H1 (cell line): ENCODE measurements around the gene ZNF837. TPM values are rescaled to one million over a fixed set of nuclear protein-coding genes. Genes with fewer than 3 reads are reported as not detected.

Experiments
- CTCF ChIA-PET: fragments of 300-600 bp; sonication (Branson Sonifier 250); formaldehyde crosslinking; loops from one replicate; lab custom pipeline; 2021; ENCODE audit not compliant: partially characterized antibody; lab: Charles Lee
- POLR2A ChIA-PET: fragments of 300-600 bp; sonication (Branson Sonifier 250); formaldehyde crosslinking; loops from one replicate; lab custom pipeline; 2021; ENCODE audit warnings: inconsistent platforms; ENCODE audit not compliant: partially characterized antibody; lab: Charles Lee
- DNase-seq, 2 experiments: peaks; one replicate each; pipeline versions ENCODE4 v3.0.0 to v3.0.0-alpha.2; 2010 to 2022; ENCODE audit warnings: low spot score in 2 of 2, low read depth in 1 of 2, mixed read lengths in 1 of 2
- FAIRE-seq: peaks from 2 replicates; lab custom pipeline; 2011; peaks lifted over from hg19 to GRCh38; lab: Jason Lieb, UNC
- H2AFZ ChIP-seq: 2 replicates; pipeline ENCODE4 v1.8.1; 2012; ENCODE audit warnings: low read length, inconsistent platforms
- H2AK5ac ChIP-seq: 2 replicates; pipeline ENCODE4 v1.6.1; 2013; ENCODE audit warnings: low read depth, low read length
- H2BK120ac ChIP-seq: replicated peaks from 2 replicates; pipeline ENCODE3; 2013; ENCODE audit warnings: low read depth, low read length, inconsistent platforms
- H2BK12ac ChIP-seq: 2 replicates; pipeline ENCODE4 v1.6.1; 2013; ENCODE audit warnings: low read depth, low read length
- H2BK15ac ChIP-seq: 2 replicates; pipeline ENCODE4 v1.6.1; 2013; ENCODE audit warnings: low read length
- H2BK20ac ChIP-seq: 2 replicates; pipeline ENCODE4 v1.6.1; 2013; ENCODE audit warnings: low read length
- H2BK5ac ChIP-seq: 2 replicates; pipeline ENCODE4 v1.6.1; 2013; ENCODE audit warnings: low read depth, low read length
- H3K14ac ChIP-seq: 2 replicates; pipeline ENCODE4 v1.6.1; 2013; ENCODE audit warnings: inconsistent platforms; ENCODE audit not compliant: insufficient read length
- H3K18ac ChIP-seq: 2 replicates; pipeline ENCODE4 v1.6.1; 2013; ENCODE audit warnings: low read length; ENCODE audit errors: extremely low read depth
- H3K23ac ChIP-seq: 2 replicates; pipeline ENCODE4 v1.6.1; 2013; ENCODE audit warnings: inconsistent platforms; ENCODE audit not compliant: insufficient read length
- H3K23me2 ChIP-seq: 2 replicates; pipeline ENCODE4 v1.6.1; 2013; ENCODE audit warnings: low read depth, low read length
- H3K27ac ChIP-seq: 2 replicates; pipeline ENCODE4 v1.6.1; 2011; ENCODE audit warnings: low read depth, low read length, inconsistent platforms
- H3K27me3 ChIP-seq, 4 experiments: replicated peaks in 1 of 4; 1 replicate in 1 of 4; 2 replicates in 3 of 4; pipeline versions ENCODE4 v1.6.1 to v1.8.1; 2011 to 2013; ENCODE audit warnings: low read length in 3 of 4, mild to moderate bottlenecking in 3 of 4, inconsistent platforms in 2 of 4, mixed read lengths in 2 of 4, moderate library complexity in 1 of 4; ENCODE audit not compliant: control insufficient read depth in 3 of 4, insufficient read depth in 3 of 4; ENCODE audit errors: extremely low read depth in 1 of 4
- H3K36me3 ChIP-seq, 4 experiments: 2 replicates each; pipeline versions ENCODE4 v1.6.1 to v1.8.1; 2011 to 2013; ENCODE audit warnings: mild to moderate bottlenecking in 4 of 4, low read length in 3 of 4, moderate library complexity in 2 of 4, control low read depth in 1 of 4, inconsistent platforms in 1 of 4; ENCODE audit not compliant: insufficient read depth in 4 of 4, control insufficient read depth in 2 of 4
- H3K4ac ChIP-seq: replicated peaks from 2 replicates; pipeline ENCODE3; 2013; ENCODE audit warnings: low read length, low read depth, mixed read lengths, inconsistent platforms; ENCODE audit not compliant: insufficient read length
- H3K4me1 ChIP-seq, 4 experiments: replicated peaks in 1 of 4; 1 replicate in 1 of 4; 2 replicates in 3 of 4; pipeline versions ENCODE4 v1.6.1 to v1.8.1; 2011 to 2013; ENCODE audit warnings: low read length in 3 of 4, inconsistent platforms in 2 of 4, mixed read lengths in 1 of 4; ENCODE audit not compliant: insufficient read depth in 4 of 4, control insufficient read depth in 3 of 4
- H3K4me2 ChIP-seq, 2 experiments: 2 replicates each; pipeline versions ENCODE4 v1.6.1 to v1.8.1; 2011 to 2013; ENCODE audit warnings: low read depth in 2 of 2, low read length in 2 of 2, control low read depth in 1 of 2, inconsistent platforms in 1 of 2, mild to moderate bottlenecking in 1 of 2; ENCODE audit not compliant: insufficient read depth in 1 of 2
- H3K4me3 ChIP-seq, 4 experiments: fragments of 200-600, 300-600 bp in 1 of 4; sonication (generic), shearing (Covaris generic), sonication (Bioruptor Twin) in 1 of 4; 2 replicates each; pipeline versions ENCODE4 v1.5.1 to v1.8.1; 2011 to 2016; ENCODE audit warnings: low read length in 4 of 4, low read depth in 3 of 4, control low read depth in 2 of 4, inconsistent platforms in 2 of 4, mild to moderate bottlenecking in 2 of 4, mixed read lengths in 1 of 4, moderate library complexity in 1 of 4; ENCODE audit not compliant: insufficient read depth in 2 of 4; ENCODE audit errors: extremely low read depth in 1 of 4
- H3K56ac ChIP-seq: replicated peaks from 2 replicates; pipeline ENCODE3; 2013; ENCODE audit warnings: low read depth, mild to moderate bottlenecking, mixed read lengths, low read length, inconsistent platforms; ENCODE audit not compliant: insufficient read length
- H3K79me1 ChIP-seq: 2 replicates; pipeline ENCODE4 v1.6.1; 2013; ENCODE audit warnings: low read depth, low read length, control low read depth
- H3K79me2 ChIP-seq, 2 experiments: 2 replicates each; pipeline versions ENCODE4 v1.6.1 to v1.8.1; 2012 to 2013; ENCODE audit warnings: low read length in 2 of 2, mild to moderate bottlenecking in 2 of 2, inconsistent platforms in 1 of 2; ENCODE audit not compliant: insufficient read depth in 2 of 2, control insufficient read depth in 1 of 2
- H3K9ac ChIP-seq, 4 experiments: replicated peaks in 1 of 4; 1 replicate in 1 of 4; 2 replicates in 3 of 4; pipeline versions ENCODE4 v1.6.1 to v1.8.1; 2011 to 2013; ENCODE audit warnings: low read depth in 3 of 4, low read length in 3 of 4, control low read depth in 2 of 4, mild to moderate bottlenecking in 2 of 4, moderate library complexity in 2 of 4, inconsistent platforms in 1 of 4; ENCODE audit errors: extremely low read depth in 1 of 4
- H3K9me3 ChIP-seq, 2 experiments: 2 replicates each; pipeline versions ENCODE4 v1.6.1 to v1.8.1; 2012 to 2013; ENCODE audit warnings: mild to moderate bottlenecking in 2 of 2, moderate library complexity in 2 of 2, control low read depth in 1 of 2, inconsistent platforms in 1 of 2, low read depth in 1 of 2, low read length in 1 of 2, mixed read lengths in 1 of 2; ENCODE audit not compliant: insufficient read depth in 2 of 2
- H4K20me1 ChIP-seq, 2 experiments: replicated peaks in 1 of 2; 2 replicates each; pipeline versions ENCODE3 to v1.8.1; 2011 to 2013; ENCODE audit warnings: inconsistent platforms in 2 of 2, low read length in 2 of 2, mild to moderate bottlenecking in 1 of 2; ENCODE audit not compliant: insufficient read depth in 2 of 2, control insufficient read depth in 1 of 2
- H4K5ac ChIP-seq: 2 replicates; pipeline ENCODE4 v1.6.1; 2013; ENCODE audit warnings: low read length, low read depth, mixed read lengths, inconsistent platforms; ENCODE audit not compliant: insufficient read length
- H4K8ac ChIP-seq: 2 replicates; pipeline ENCODE4 v1.8.0; 2013; ENCODE audit warnings: mild to moderate bottlenecking, moderate library complexity, low read length, inconsistent platforms; ENCODE audit not compliant: insufficient read depth; ENCODE audit errors: extremely low read depth
- H4K91ac ChIP-seq: replicated peaks from 2 replicates; pipeline ENCODE3; 2013; ENCODE audit warnings: low read length, mixed read lengths, inconsistent platforms; ENCODE audit not compliant: insufficient read length
- BACH1 ChIP-seq: IDR thresholded peaks from 2 replicates; pipeline ENCODE4 v1.6.1; 2012; ENCODE audit warnings: low read length, improper control_type of control experiment
- CREB1 ChIP-seq: IDR thresholded peaks from 2 replicates; pipeline ENCODE4 v1.6.1; 2012; ENCODE audit warnings: inconsistent platforms
- FOSL1 ChIP-seq: IDR thresholded peaks from 2 replicates; pipeline ENCODE4 v1.6.1; 2011; ENCODE audit warnings: mild to moderate bottlenecking, low read depth, low read length, moderate library complexity; ENCODE audit not compliant: insufficient read depth
- NRF1 ChIP-seq: IDR thresholded peaks from 2 replicates; pipeline ENCODE4 v1.6.1; 2011; ENCODE audit warnings: mild to moderate bottlenecking, low read depth, low read length, improper control_type of control experiment
- SIN3A ChIP-seq, 2 experiments: IDR thresholded peaks in 1 of 2; conservative IDR thresholded peaks in 1 of 2; 2 replicates each; pipeline ENCODE4 v1.6.1; 2011 to 2012; ENCODE audit warnings: low read length in 2 of 2, improper control_type of control experiment in 1 of 2, low read depth in 1 of 2, mild to moderate bottlenecking in 1 of 2
- WGBS, 2 experiments: shearing (Covaris generic) in 1 of 2; methylation state at CpG; one replicate each; pipeline versions ENCODE4 v1.1.6 to v1.1.7; 2013 to 2015; ENCODE audit warnings: low lambda C conversion rate in 2 of 2, mixed read lengths in 2 of 2, inconsistent platforms in 1 of 2, low coverage in 1 of 2, missing lambda C conversion rate in 1 of 2; ENCODE audit not compliant: insufficient replicate concordance in 2 of 2, insufficient coverage in 1 of 2, insufficient read length in 1 of 2; ENCODE audit errors: extremely low coverage in 1 of 2, missing lambda C conversion rate in 1 of 2; 5-methylcytosine and 5-hydroxymethylcytosine counted together
- polyA plus RNA-seq, 7 experiments: library from polyadenylated mRNA; depleted of rRNA in 3 of 7; stranded (reverse) in 5 of 7; unstranded in 2 of 7; fragments of >200 nt in 5 of 7; fragments of 200-250 nt in 2 of 7; gene quantifications; 1 replicate in 5 of 7; 2 replicates in 1 of 7; 4 replicates in 1 of 7; pipeline versions ENCODE4 v1.2.1 to v1.2.3, GENCODE V29; 2011 to 2013; ENCODE audit warnings: missing spikeins in 2 of 7, mixed read lengths in 2 of 7
- total RNA-seq: library from RNA; stranded (reverse); fragmentation: NEBNext Ultra II Directional; extraction: Animal tissue kit (Norgen Biotek cat#: 25700); gene quantifications from 2 replicates; pipeline ENCODE4 v1.2.1, GENCODE V29; 2021
- TF ChIP-seq, protein P1 (sequence below): IDR thresholded peaks from 2 replicates; pipeline ENCODE4 v1.6.1; 2011; ENCODE audit warnings: low read length, improper control_type of control experiment
- TF ChIP-seq, protein P2 (sequence below): IDR thresholded peaks from 2 replicates; pipeline ENCODE4 v1.6.1; 2012; ENCODE audit warnings: low read length, inconsistent platforms
- TF ChIP-seq, protein P3 (sequence below), 3 experiments: IDR thresholded peaks; 1 replicate in 2 of 3; 2 replicates in 1 of 3; pipeline versions ENCODE4 v1.5.1 to v1.6.1; 2011; ENCODE audit warnings: low read length in 3 of 3, mild to moderate bottlenecking in 3 of 3, inconsistent platforms in 2 of 3, low read depth in 1 of 3, moderate library complexity in 1 of 3; ENCODE audit not compliant: insufficient read depth in 1 of 3; ENCODE audit errors: control extremely low read depth in 1 of 3

Gene ZNF837
- total and polyA plus RNA-seq, 2 of the 8 experiments (the other 6 are each of a cell fraction or from before 2014, with no cell fraction given), result 1.9 to 3.3 TPM

DNA sequence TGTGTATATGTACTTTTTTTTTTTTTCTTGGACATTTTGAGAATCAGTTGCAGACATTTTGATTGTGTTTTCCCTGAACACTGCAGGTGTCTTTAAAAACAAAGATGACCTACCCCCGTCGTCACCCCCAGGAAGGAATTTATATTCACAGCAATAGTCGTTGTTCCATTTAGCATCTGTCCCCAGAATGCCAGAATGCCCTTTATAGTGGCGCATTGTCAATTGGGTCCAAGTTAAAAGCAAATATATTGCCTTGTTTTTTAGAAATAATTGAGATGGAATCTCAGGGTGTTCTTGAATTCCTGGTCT, 12.8 kb upstream of the ZNF837 start:
- FAIRE-seq, result no peak
- no peak overlapping the region for H2AK5ac ChIP-seq
- H3K4me3 ChIP-seq, result no peak overlapping the region
- peaks cover 14 to 19% of the 10 kb centered on the region in 2 experiments for H4K20me1 ChIP-seq
- DNase-seq, result no peak
- H2AFZ ChIP-seq, result no peak overlapping the region
- H3K23me2 ChIP-seq, result peaks cover 7% of the 10 kb centered on the region; the same call in 1 of the 2 replicates
- H2BK12ac ChIP-seq, result no peak overlapping the region
- ChIA-PET POLR2A (no interaction called here), CTCF (no interaction called here)
- H3K79me1 ChIP-seq, result 0 out of 2 replicates have a peak, but pooled peaks cover 2% of the 10 kb centered on the region
- H3K23ac ChIP-seq, result no peak overlapping the region
- no peak overlapping the region for H2BK20ac ChIP-seq
- H3K4ac ChIP-seq, result no peak overlapping the region
- no peak overlapping the region for H3K27ac ChIP-seq
- no peak overlapping the region for H2BK15ac ChIP-seq
- no peak overlapping the region for H2BK120ac ChIP-seq
- peaks cover 0 to 20% (median 12%) of the 10 kb centered on the region in 4 experiments; a peak in 5 of 7 replicates for H3K4me1 ChIP-seq
- no peak overlapping the region for H3K56ac ChIP-seq
- no peaks in the 10 kb centered on the region for H3K9me3 ChIP-seq
- H3K4me2 ChIP-seq, result no peak overlapping the region
- peaks cover 3 to 13% (median 11%) of the 10 kb centered on the region in 4 experiments; a peak in 6 of 7 replicates for H3K27me3 ChIP-seq
- H4K8ac ChIP-seq, result no peak overlapping the region
- H4K5ac ChIP-seq, result no peak overlapping the region
- H4K91ac ChIP-seq, result no peak overlapping the region
- peaks cover 19 to 51% (median 40%) of the 10 kb centered on the region in 4 experiments for H3K36me3 ChIP-seq
- WGBS, 2 experiments, result 90% methylated on average over 4 of the region's 4 CpGs; no CpG with 5 or more reads in 1 of the 2 experiments
- no peak overlapping the region for H3K14ac ChIP-seq
- peaks cover 0 to 25% of the 10 kb centered on the region in 2 experiments; a peak in 2 of 4 replicates for H3K79me2 ChIP-seq
- no peak overlapping the region for H2BK5ac ChIP-seq
- H3K18ac ChIP-seq, result no peak overlapping the region
- H3K9ac ChIP-seq, result no peak overlapping the region
- TF ChIP-seq NRF1 (no peak), SIN3A (conservative IDR thresholded peaks at IDR 0.05 in 1 of 2, IDR thresholded peaks at IDR 0.05 in 1 of 2; ENCODE audit: low read depth in 1 of 2, low read length in 2 of 2) (no peak), BACH1 (no peak), CREB1 (no peak), FOSL1 (no peak)
- TF ChIP-seq, protein P1, sequence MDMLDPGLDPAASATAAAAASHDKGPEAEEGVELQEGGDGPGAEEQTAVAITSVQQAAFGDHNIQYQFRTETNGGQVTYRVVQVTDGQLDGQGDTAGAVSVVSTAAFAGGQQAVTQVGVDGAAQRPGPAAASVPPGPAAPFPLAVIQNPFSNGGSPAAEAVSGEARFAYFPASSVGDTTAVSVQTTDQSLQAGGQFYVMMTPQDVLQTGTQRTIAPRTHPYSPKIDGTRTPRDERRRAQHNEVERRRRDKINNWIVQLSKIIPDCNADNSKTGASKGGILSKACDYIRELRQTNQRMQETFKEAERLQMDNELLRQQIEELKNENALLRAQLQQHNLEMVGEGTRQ, result no peak
- TF ChIP-seq, protein P2, sequence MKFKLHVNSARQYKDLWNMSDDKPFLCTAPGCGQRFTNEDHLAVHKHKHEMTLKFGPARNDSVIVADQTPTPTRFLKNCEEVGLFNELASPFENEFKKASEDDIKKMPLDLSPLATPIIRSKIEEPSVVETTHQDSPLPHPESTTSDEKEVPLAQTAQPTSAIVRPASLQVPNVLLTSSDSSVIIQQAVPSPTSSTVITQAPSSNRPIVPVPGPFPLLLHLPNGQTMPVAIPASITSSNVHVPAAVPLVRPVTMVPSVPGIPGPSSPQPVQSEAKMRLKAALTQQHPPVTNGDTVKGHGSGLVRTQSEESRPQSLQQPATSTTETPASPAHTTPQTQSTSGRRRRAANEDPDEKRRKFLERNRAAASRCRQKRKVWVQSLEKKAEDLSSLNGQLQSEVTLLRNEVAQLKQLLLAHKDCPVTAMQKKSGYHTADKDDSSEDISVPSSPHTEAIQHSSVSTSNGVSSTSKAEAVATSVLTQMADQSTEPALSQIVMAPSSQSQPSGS, result no peak
- TF ChIP-seq, protein P3, sequence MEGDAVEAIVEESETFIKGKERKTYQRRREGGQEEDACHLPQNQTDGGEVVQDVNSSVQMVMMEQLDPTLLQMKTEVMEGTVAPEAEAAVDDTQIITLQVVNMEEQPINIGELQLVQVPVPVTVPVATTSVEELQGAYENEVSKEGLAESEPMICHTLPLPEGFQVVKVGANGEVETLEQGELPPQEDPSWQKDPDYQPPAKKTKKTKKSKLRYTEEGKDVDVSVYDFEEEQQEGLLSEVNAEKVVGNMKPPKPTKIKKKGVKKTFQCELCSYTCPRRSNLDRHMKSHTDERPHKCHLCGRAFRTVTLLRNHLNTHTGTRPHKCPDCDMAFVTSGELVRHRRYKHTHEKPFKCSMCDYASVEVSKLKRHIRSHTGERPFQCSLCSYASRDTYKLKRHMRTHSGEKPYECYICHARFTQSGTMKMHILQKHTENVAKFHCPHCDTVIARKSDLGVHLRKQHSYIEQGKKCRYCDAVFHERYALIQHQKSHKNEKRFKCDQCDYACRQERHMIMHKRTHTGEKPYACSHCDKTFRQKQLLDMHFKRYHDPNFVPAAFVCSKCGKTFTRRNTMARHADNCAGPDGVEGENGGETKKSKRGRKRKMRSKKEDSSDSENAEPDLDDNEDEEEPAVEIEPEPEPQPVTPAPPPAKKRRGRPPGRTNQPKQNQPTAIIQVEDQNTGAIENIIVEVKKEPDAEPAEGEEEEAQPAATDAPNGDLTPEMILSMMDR (IDR thresholded peaks at IDR 0.05; ENCODE audit: control extremely low read depth in 1 of 3, insufficient read depth in 1 of 3, low read depth in 1 of 3, low read length in 3 of 3), result no peak
